ENCODE results near the gene TPD52L2. TPM values are rescaled to one million over a fixed set of nuclear protein-coding genes. Genes with fewer than 3 reads are reported as not detected.
A peak's percentile ranks its signal among the peaks of the same experiment; 100 is the strongest.

The TPD52L2 gene
- total RNA-seq, 1 donor from 2014 or later: 88.1 TPM

- H3K36me3 Mint-ChIP-seq (ENCODE audit: insufficient read depth): peaks cover 17% of the 10 kb centered on the region
- H3K9me3 Mint-ChIP-seq (ENCODE audit: low read depth): no peaks in the 10 kb centered on the region
- no peak for DNase-seq (ENCODE audit: low spot score, unreplicated experiment)
- TF ChIP-seq, protein P1, sequence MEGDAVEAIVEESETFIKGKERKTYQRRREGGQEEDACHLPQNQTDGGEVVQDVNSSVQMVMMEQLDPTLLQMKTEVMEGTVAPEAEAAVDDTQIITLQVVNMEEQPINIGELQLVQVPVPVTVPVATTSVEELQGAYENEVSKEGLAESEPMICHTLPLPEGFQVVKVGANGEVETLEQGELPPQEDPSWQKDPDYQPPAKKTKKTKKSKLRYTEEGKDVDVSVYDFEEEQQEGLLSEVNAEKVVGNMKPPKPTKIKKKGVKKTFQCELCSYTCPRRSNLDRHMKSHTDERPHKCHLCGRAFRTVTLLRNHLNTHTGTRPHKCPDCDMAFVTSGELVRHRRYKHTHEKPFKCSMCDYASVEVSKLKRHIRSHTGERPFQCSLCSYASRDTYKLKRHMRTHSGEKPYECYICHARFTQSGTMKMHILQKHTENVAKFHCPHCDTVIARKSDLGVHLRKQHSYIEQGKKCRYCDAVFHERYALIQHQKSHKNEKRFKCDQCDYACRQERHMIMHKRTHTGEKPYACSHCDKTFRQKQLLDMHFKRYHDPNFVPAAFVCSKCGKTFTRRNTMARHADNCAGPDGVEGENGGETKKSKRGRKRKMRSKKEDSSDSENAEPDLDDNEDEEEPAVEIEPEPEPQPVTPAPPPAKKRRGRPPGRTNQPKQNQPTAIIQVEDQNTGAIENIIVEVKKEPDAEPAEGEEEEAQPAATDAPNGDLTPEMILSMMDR (IDR thresholded peaks at IDR 0.05; ENCODE audit: unreplicated experiment): no peak
- no peaks in the 10 kb centered on the region for H3K27me3 Mint-ChIP-seq
- no peak overlapping the region for H3K27ac Mint-ChIP-seq
- no peak overlapping the region for H3K4me3 Mint-ChIP-seq (ENCODE audit: low read depth)
- H3K4me1 Mint-ChIP-seq (ENCODE audit: low read depth): peaks cover 5% of the 10 kb centered on the region
Measured at GRCh38 chr20:63930971-63931553, 66.0 kb downstream of the TPD52L2 start.

DNA sequence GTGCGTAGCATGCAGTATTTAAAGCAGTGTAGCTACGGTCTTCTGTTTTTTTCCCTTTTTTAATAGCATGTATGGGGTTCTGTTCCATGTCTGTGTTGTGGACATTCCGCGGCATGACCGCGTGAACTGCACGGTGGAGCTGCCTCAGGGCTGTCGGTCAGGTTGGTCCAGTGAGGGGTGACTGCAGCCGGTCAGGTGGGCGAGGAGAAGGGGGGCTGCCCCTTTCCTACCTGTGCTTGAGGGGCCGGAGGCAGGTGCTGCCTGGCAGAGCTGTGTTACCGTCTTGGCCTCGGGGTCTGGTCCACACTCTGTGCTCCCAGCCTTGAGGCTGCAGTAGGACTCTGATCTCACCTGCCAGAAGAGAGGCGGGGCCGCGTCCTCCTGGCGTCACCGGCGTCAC is 66.7 kb downstream of the TPD52L2 start:
- Mint-ChIP-seq H3K27ac (no peak overlapping the region), H3K4me1 (ENCODE audit: low read depth) (peaks cover 2% of the 10 kb centered on the region), H3K27me3 (no peaks in the 10 kb centered on the region), H3K4me3 (ENCODE audit: low read depth) (no peak overlapping the region), H3K9me3 (ENCODE audit: low read depth) (no peaks in the 10 kb centered on the region), H3K36me3 (ENCODE audit: insufficient read depth) (peaks cover 20% of the 10 kb centered on the region)
- no peak for DNase-seq (ENCODE audit: low spot score, unreplicated experiment)
- TF ChIP-seq, protein P1 (IDR thresholded peaks at IDR 0.05; ENCODE audit: unreplicated experiment): no peak

DNA sequence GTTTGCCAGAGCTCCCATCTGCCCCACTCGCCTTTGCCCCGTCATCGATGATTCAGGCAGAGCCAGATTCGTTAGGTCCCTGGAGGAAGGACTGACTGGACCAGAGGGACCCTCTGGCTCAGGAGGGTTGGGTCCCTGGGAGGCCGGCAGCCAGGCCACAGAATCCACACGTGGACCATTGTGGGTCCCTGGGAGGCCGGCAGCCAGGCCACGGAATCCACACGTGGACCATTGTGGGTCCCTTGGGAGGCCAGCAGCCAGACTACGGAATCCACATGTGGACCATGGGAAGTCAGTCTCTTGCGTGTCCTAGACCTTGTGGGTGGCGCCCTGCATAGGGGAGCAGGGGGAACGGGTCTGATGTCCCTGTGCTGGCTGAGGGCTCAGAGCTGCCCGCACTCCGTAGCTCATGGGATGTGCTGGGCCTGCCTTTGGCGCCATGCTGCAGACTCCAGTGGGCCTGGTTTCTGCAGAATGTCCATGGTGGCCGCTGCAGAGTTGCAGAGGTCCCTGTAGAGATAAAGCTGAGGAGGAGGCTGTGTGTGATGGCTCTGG is 67.6 kb downstream of the TPD52L2 start:
- H3K36me3 Mint-ChIP-seq (ENCODE audit: insufficient read depth): peaks cover 22% of the 10 kb centered on the region
- no peaks in the 10 kb centered on the region for H3K9me3 Mint-ChIP-seq (ENCODE audit: low read depth)
- H3K4me3 Mint-ChIP-seq (ENCODE audit: low read depth): no peak overlapping the region
- TF ChIP-seq, protein P1 (IDR thresholded peaks at IDR 0.05; ENCODE audit: unreplicated experiment): no peak
- no peak overlapping the region for H3K27ac Mint-ChIP-seq
- no peaks in the 10 kb centered on the region for H3K27me3 Mint-ChIP-seq
- H3K4me1 Mint-ChIP-seq (ENCODE audit: low read depth): no peaks in the 10 kb centered on the region
- no peak for DNase-seq (ENCODE audit: low spot score, unreplicated experiment)

DNA sequence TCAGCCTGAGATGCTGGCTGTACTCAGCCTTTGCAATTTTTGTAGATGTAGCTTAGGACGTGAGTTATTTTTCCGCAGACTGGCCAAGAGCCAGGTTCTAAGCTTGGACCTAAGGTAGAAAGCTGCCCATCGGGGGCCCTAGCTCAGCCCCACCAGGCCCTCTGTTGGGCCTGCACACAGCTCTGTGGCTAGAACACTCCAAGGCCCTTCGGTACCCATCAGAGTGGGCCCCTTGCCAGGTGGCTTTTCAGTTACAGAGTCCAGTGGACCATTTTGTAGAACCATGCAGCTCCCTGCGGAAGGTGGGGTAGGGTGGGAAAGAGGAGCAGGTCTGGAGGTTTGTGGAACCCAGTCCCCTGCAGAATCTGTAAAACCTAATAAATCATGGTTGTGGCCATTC is 68.6 kb downstream of the TPD52L2 start:
- Mint-ChIP-seq H3K36me3 (ENCODE audit: insufficient read depth) (peaks cover 25% of the 10 kb centered on the region), H3K27me3 (no peaks in the 10 kb centered on the region), H3K27ac (no peak overlapping the region), H3K9me3 (ENCODE audit: low read depth) (no peaks in the 10 kb centered on the region), H3K4me1 (ENCODE audit: low read depth) (no peaks in the 10 kb centered on the region), H3K4me3 (ENCODE audit: low read depth) (no peak overlapping the region)
- TF ChIP-seq, protein P1 (IDR thresholded peaks at IDR 0.05; ENCODE audit: unreplicated experiment): no peak
- no peak for DNase-seq (ENCODE audit: low spot score, unreplicated experiment)

DNA sequence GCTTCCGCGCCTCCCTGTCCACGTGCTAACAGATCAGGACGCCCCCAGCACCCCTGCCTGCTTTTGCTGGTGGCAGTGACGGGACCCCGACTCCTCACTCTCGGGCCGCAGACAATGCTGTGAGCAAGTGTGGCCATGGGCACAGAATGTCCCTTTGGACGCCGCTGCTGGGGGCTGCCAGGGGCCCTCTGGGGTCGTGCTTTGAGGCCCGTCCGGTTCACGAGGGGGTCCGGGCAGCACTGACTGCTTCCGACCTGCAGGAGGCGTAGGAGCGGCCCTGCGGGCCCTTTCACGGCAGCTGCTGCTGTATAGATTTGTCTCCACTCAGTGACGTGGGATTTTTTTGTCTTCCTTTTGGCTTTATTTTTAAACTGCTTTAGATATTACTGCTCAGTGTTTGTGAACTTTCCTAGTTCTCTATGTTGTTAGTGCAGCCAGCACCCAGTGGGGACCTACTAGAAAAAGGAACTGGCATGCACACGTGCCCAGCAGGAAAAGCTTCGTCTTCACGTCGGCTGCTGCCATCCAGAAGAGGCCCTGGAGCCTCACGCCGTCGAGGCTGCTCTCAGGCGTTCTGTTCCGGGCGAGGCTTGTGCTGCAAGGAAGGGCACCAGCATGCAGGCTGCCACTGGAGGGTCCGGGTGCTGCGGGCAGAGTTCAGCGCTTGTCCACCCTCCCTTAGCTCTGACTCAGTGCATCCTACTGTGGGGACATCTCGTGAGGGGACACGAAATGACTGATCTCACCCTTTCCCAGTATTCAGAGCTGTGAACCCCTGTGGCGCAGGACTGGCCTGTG is 69.4 kb downstream of the TPD52L2 start:
- Mint-ChIP-seq H3K27ac (peak overlapping the region; percentile 43), H3K27me3 (no peaks in the 10 kb centered on the region), H3K4me1 (ENCODE audit: low read depth) (no peaks in the 10 kb centered on the region), H3K36me3 (ENCODE audit: insufficient read depth) (peaks cover 25% of the 10 kb centered on the region), H3K9me3 (ENCODE audit: low read depth) (no peaks in the 10 kb centered on the region), H3K4me3 (ENCODE audit: low read depth) (no peak overlapping the region)
- no peak for DNase-seq (ENCODE audit: low spot score, unreplicated experiment)
- TF ChIP-seq, protein P1 (IDR thresholded peaks at IDR 0.05; ENCODE audit: unreplicated experiment): peak; percentile 48
